ENCODE measurements around the gene ALKAL2. TPM values are rescaled to one million over a fixed set of nuclear protein-coding genes. Genes with fewer than 3 reads are reported as not detected.

The ALKAL2 gene
- total and polyA plus RNA-seq, 10 of the 15 experiments (the other 5 are each of a cell fraction or from before 2014, with no cell fraction given), result 0.11 to 0.29 (median 0.11) TPM; not detected in 7

DNA sequence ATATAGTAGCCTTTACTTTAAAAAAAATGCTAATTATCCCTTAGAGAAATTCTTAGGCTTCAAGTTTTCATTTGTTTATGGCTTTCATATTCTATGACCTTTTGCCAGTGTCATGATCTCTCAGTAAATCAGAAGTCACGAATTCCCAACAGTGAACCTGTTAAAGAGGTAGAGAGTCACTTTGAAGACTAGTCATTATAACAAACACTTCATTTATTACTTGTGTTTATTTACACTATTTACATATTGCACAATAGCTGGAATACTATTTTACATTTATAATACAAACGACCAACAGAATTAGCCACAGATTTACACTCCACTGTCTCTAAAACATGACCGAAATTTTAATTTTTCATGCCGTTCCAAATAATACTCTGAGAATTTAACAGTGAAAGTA, 8.5 kb downstream of the ALKAL2 start (continued):
- TF ChIP-seq, protein P1, sequence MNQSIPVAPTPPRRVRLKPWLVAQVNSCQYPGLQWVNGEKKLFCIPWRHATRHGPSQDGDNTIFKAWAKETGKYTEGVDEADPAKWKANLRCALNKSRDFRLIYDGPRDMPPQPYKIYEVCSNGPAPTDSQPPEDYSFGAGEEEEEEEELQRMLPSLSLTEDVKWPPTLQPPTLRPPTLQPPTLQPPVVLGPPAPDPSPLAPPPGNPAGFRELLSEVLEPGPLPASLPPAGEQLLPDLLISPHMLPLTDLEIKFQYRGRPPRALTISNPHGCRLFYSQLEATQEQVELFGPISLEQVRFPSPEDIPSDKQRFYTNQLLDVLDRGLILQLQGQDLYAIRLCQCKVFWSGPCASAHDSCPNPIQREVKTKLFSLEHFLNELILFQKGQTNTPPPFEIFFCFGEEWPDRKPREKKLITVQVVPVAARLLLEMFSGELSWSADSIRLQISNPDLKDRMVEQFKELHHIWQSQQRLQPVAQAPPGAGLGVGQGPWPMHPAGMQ (IDR thresholded peaks at IDR 0.05; ENCODE audit: borderline replicate concordance), result no peak

DNA sequence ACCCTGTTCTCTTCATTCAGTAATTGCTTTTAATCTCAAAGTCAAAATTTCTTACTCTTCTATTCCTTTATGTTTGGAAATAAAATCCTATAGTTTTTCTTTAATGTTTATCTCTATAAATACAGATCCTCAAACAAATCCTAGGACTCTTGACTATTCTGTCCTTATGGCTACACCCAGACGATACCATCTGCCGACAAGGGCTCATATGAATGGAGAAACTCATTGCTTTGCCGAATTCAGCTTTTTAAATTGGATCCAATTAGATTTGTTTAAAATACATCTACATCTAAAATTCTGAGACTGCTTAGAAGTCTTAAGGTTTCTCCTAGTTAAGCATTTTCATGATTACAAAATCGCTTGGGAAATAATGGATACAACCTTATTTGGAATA, 9.0 kb downstream of the ALKAL2 start:
- no peak for DNase-seq (ENCODE audit: low read depth, low spot score)
- RAD21 ChIA-PET (ENCODE audit: unreplicated experiment), result no interaction called here
- H3K9me3 ChIP-seq (replicated peaks; ENCODE audit: control insufficient read depth, insufficient read depth, low read length), result no peaks in the 10 kb centered on the region
- no peak for TF ChIP-seq SIN3A (IDR thresholded peaks at IDR 0.05; ENCODE audit: low read depth, low read length)
- no peak for TF ChIP-seq POU2F2 (IDR thresholded peaks at IDR 0.05; ENCODE audit: borderline replicate concordance, low read depth, low read length)
- TF ChIP-seq CBX3 (IDR thresholded peaks at IDR 0.05; ENCODE audit: borderline replicate concordance, low read depth), result no peak
- no peak for TF ChIP-seq ZNF384 (IDR thresholded peaks at IDR 0.05; ENCODE audit: borderline replicate concordance, low read depth, low read length)
- TF ChIP-seq CREB1 (IDR thresholded peaks at IDR 0.05; ENCODE audit: low read depth), result no peak
- TF ChIP-seq, protein P2, sequence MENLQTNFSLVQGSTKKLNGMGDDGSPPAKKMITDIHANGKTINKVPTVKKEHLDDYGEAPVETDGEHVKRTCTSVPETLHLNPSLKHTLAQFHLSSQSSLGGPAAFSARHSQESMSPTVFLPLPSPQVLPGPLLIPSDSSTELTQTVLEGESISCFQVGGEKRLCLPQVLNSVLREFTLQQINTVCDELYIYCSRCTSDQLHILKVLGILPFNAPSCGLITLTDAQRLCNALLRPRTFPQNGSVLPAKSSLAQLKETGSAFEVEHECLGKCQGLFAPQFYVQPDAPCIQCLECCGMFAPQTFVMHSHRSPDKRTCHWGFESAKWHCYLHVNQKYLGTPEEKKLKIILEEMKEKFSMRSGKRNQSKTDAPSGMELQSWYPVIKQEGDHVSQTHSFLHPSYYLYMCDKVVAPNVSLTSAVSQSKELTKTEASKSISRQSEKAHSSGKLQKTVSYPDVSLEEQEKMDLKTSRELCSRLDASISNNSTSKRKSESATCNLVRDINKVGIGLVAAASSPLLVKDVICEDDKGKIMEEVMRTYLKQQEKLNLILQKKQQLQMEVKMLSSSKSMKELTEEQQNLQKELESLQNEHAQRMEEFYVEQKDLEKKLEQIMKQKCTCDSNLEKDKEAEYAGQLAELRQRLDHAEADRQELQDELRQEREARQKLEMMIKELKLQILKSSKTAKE (IDR thresholded peaks at IDR 0.05; ENCODE audit: low read depth, poor library complexity, severe bottlenecking), result no peak
- TF ChIP-seq, protein P3, sequence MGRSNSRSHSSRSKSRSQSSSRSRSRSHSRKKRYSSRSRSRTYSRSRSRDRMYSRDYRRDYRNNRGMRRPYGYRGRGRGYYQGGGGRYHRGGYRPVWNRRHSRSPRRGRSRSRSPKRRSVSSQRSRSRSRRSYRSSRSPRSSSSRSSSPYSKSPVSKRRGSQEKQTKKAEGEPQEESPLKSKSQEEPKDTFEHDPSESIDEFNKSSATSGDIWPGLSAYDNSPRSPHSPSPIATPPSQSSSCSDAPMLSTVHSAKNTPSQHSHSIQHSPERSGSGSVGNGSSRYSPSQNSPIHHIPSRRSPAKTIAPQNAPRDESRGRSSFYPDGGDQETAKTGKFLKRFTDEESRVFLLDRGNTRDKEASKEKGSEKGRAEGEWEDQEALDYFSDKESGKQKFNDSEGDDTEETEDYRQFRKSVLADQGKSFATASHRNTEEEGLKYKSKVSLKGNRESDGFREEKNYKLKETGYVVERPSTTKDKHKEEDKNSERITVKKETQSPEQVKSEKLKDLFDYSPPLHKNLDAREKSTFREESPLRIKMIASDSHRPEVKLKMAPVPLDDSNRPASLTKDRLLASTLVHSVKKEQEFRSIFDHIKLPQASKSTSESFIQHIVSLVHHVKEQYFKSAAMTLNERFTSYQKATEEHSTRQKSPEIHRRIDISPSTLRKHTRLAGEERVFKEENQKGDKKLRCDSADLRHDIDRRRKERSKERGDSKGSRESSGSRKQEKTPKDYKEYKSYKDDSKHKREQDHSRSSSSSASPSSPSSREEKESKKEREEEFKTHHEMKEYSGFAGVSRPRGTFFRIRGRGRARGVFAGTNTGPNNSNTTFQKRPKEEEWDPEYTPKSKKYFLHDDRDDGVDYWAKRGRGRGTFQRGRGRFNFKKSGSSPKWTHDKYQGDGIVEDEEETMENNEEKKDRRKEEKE (IDR thresholded peaks at IDR 0.05), result no peak
- no peak for TF ChIP-seq RB1 (IDR thresholded peaks at IDR 0.05; ENCODE audit: borderline replicate concordance)
- TF ChIP-seq, protein P4, sequence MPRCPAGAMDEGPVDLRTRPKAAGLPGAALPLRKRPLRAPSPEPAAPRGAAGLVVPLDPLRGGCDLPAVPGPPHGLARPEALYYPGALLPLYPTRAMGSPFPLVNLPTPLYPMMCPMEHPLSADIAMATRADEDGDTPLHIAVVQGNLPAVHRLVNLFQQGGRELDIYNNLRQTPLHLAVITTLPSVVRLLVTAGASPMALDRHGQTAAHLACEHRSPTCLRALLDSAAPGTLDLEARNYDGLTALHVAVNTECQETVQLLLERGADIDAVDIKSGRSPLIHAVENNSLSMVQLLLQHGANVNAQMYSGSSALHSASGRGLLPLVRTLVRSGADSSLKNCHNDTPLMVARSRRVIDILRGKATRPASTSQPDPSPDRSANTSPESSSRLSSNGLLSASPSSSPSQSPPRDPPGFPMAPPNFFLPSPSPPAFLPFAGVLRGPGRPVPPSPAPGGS (IDR thresholded peaks at IDR 0.05; ENCODE audit: borderline replicate concordance, insufficient read depth, low read depth, low read length, poor library complexity, severe bottlenecking), result no peak
- TF ChIP-seq SUZ12 (IDR thresholded peaks at IDR 0.05; ENCODE audit: unreplicated experiment), result no peak
- no peak for TF ChIP-seq RUNX3 (IDR thresholded peaks at IDR 0.05; ENCODE audit: low read length)
- TF ChIP-seq CHD1 (IDR thresholded peaks at IDR 0.05; ENCODE audit: low read depth, low read length), result no peak
- TF ChIP-seq, protein P5, sequence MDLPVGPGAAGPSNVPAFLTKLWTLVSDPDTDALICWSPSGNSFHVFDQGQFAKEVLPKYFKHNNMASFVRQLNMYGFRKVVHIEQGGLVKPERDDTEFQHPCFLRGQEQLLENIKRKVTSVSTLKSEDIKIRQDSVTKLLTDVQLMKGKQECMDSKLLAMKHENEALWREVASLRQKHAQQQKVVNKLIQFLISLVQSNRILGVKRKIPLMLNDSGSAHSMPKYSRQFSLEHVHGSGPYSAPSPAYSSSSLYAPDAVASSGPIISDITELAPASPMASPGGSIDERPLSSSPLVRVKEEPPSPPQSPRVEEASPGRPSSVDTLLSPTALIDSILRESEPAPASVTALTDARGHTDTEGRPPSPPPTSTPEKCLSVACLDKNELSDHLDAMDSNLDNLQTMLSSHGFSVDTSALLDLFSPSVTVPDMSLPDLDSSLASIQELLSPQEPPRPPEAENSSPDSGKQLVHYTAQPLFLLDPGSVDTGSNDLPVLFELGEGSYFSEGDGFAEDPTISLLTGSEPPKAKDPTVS (IDR thresholded peaks at IDR 0.05; ENCODE audit: low read depth, low read length), result no peak

More for the DNA sequence above, 9.0 kb downstream of the ALKAL2 start:
- peaks cover 27 to 43% of the 10 kb centered on the region in 2 experiments for H3K36me3 ChIP-seq (ENCODE audit: control insufficient read depth in 2 of 2, insufficient read depth in 2 of 2, low read length in 1 of 2)
- SMC1A ChIA-PET (ENCODE audit: uncharacterized antibody, unreplicated experiment), result no interaction called here
- intact Hi-C loops (cut with micrococcal nuclease; ENCODE audit: unreplicated experiment) (no loop called here), in situ Hi-C loops (cut with MboI) (no loop called here)
- CTCF ChIA-PET, result no interaction called here
- FAIRE-seq (no peak), ATAC-seq (no peak)
- no peaks in the 10 kb centered on the region for H3K27me3 ChIP-seq (replicated peaks in 1 of 2; ENCODE audit: control insufficient read depth in 2 of 2, insufficient read depth in 2 of 2, low read length in 1 of 2)
- H3K9ac ChIP-seq (ENCODE audit: control insufficient read depth, insufficient read depth, low read length), result no peak overlapping the region
- peaks cover 12% of the 10 kb centered on the region for H3K4me1 ChIP-seq (ENCODE audit: control insufficient read depth, insufficient read depth, low read length)
- H3K4me2 ChIP-seq (ENCODE audit: control insufficient read depth, insufficient read depth), result no peak overlapping the region
- H3K27ac ChIP-seq (ENCODE audit: control insufficient read depth, insufficient read depth), result no peak overlapping the region
- POLR2A ChIA-PET, result no interaction called here
- no peak overlapping the region for H3K4me3 ChIP-seq
- peaks cover 5% of the 10 kb centered on the region; the same call in 1 of the 2 replicates for H3K79me2 ChIP-seq (ENCODE audit: control insufficient read depth, insufficient read depth, low read length)
- no TSS peak for BruUV-seq (replicated peaks)
- no peak overlapping the region for H2AFZ ChIP-seq (ENCODE audit: control insufficient read depth, low read depth, low read length)
- no peaks in the 10 kb centered on the region; the same call in 1 of the 2 replicates for H4K20me1 ChIP-seq (ENCODE audit: control insufficient read depth, insufficient read depth)
- 81% methylated on average over 4 of the region's 4 CpGs for WGBS (ENCODE audit: insufficient coverage, insufficient replicate concordance, low lambda C conversion rate, missing lambda C conversion rate)

All from GM12878 (cell line).